Fibroblast of pulmonary artery (primary cell): ENCODE measurements around the gene NOL6.

Experiments
- DNase-seq: peaks from one replicate; pipeline ENCODE4 v3.0.0-alpha.2; 2010; ENCODE audit warnings: low read depth
- H3K4me3 ChIP-seq: replicated peaks from 2 replicates; pipeline ENCODE4 v1.5.1; 2011; ENCODE audit warnings: low read depth, mild to moderate bottlenecking, control low read depth, low read length, moderate library complexity
- CTCF ChIP-seq: IDR thresholded peaks from 2 replicates; pipeline ENCODE4 v1.5.1; 2011; ENCODE audit warnings: mild to moderate bottlenecking, control low read depth, low read length, inconsistent platforms; ENCODE audit errors: missing control alignments

The NOL6 gene

DNA sequence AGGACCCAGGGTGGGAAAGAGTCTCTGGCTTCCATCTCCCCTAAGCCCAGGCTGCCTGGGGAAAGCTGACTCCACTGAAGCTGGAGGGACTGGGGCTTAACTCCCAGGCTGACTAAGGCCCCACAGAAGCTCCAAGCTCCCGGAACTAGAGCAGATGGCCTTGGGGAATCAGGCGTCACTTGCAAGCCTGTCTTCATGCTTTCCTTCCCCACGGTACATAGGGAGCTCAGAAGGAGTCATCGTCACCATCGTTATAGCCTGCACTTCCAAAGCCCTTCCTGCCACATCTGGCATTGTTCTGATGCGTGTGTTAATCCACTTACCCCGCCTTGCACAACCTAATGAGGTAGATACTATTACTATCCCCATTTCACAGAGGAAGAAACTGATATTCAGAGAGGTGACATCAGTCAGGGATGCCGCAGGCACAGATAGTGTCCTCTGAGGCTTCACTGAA lies 37.9 kb downstream of the NOL6 start:
- no peak overlapping the region for H3K4me3 ChIP-seq
- no peak for DNase-seq
- no peak for TF ChIP-seq CTCF

DNA sequence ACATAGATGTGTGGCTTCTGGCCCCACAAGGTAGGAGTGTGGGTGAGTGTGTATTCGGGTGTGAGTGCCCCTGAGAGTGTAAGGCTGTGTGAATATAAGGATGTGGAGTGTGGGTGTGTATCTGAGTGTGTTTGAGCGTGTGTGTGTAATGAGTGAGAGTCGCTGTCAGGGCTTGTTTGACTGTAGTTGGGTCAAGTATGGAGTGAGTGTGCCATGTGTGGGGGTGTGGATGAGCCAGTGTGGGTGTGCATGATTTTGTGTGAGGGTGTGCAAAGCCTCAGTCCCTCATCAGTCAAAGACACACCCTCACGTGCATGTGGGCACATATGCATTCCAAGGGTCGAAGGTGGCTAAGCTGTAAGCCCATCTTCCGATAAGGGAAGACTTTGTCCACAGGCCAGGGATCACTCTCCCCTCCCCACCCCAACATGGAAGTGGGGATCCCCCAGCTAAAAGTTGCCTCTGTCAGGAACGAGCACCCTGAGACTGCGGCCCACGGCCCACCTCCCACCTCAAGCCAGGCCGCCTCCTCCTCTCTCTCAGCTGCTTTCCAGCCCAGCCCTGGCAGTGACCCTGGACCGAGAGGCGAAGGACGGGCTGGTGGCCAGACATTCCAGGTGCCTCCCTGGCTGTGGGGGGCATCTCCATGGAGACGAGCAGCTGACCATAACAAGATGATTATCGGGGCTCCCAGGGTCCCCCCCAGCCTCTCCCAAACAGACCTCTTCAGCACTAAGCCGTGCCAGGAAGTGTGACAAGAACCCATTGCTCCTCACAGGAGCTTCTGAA lies 39.2 kb downstream of the NOL6 start:
- no peak for DNase-seq
- no peak for TF ChIP-seq CTCF
- H3K4me3 ChIP-seq: no peak overlapping the region

DNA sequence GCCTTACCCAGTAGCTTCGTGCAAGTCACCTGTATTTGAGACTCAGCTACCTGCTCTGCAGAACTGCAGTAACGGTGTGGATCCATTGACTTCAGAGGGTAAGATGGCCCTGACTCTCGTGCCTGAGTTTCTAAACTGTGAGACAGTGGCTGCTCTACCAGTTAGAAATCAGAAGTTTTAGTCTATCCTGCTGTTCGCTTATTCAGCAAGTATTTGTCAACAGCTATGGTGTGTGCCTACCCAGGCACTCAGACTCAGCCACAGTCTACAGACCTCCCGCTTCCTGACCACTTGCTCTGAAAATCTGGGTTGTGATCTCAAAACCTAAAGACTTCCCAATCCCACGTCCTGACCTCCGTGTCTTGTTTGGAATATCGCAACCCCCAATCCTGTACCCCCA lies 39.9 kb downstream of the NOL6 start:
- no peak for DNase-seq
- TF ChIP-seq CTCF: no peak
- H3K4me3 ChIP-seq: no peak overlapping the region

DNA sequence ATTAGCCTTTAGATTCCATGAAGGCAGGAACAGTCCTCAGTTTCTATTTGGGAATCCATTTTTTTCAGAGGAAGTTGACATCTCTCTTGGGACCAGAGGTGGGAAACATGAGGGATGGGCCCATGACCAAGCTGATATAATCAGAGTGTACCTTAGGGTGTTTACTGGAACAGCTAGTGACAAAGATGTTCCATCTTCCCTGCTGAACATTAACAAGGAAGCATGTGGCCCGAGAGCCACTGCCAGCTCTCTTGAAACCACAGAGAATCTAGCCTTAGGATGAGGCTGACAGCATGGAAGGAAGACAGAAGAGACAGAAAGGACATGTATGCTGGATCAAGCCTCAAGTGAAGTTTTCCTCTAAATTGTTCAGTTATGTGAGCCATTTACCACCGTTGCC lies 42.3 kb downstream of the NOL6 start:
- H3K4me3 ChIP-seq: no peak overlapping the region
- DNase-seq: no peak
- no peak for TF ChIP-seq CTCF

- no peak for TF ChIP-seq CTCF
Measured at GRCh38 chr9:33430942-33431341, 42.8 kb downstream of the NOL6 start.

GRCh38 chr9:33429256-33429985 lies 44.3 kb downstream of the NOL6 start:
- no peak overlapping the region for H3K4me3 ChIP-seq
- TF ChIP-seq CTCF: no peak
- peak; percentile 44 for DNase-seq

More at GRCh38 chr9:33430942-33431341, 42.8 kb downstream of the NOL6 start:
- H3K4me3 ChIP-seq: no peak overlapping the region
- no peak for DNase-seq
